GM19193 (cell line): ENCODE results near the gene TBC1D10A.

ENCODE experiments used
- POLR2A ChIP-seq: IDR thresholded peaks from 4 replicates; pipeline ENCODE4 v1.6.1; 2011; ENCODE audit not compliant: insufficient read depth, insufficient read length; ENCODE audit errors: extremely low read depth

TBC1D10A gene

DNA sequence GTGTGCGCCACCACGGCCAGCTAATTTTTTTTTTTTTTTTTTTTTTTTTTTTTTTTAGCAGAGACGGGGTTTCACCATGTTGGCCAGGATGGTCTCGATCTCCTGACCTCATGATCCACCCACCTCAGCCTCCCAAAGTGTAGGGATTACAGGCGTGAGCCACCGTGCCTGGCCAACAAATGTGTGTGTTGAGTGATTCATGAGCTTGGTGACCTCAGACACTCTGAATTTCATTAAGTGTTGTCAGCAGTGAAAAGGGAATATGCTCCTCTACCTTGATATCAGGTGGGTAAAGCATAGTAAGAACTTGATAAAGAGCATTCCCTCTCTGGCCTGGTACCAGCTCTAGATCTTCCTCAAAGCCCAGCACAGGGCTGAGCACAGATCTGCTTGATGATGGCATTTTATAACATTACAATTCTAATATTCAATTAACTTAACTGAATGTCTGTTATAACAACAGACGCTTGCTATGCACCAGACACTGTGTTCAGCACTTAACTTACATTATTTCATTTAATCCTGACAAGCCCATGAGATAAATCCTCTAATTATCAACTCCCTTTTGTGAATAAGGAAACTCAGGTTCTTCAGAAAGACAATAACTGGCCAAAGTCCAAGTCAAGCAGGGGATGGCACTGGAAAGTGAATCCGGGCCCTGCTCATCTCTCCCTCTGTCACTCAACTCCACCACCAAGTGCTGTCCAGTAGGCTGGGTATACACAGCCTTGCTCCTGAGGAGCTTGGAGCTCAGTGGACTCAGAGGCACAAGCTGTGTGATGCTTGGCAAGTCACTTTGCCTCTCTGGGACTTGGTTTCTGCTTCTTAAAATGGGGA is 13.0 kb downstream of the TBC1D10A start:
- no peak for TF ChIP-seq POLR2A

DNA sequence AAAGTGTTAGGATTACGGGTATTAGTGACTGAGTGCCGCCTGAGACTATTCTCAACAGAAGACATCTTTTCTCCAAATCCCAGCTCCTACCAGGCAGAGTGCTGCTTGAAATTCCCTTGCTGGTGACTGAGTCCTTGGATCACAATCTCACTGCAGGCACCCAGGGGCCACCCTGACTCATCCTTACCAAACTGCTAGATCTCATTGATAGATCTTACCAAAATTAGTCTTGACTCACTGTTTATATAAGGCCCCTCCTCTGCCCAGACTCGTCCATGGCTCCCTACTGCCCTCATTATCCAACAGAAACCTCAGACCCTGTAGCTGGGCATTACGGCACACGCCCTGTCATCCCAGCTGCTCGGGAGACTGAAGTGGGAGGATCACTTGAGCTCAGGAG is 14.7 kb downstream of the TBC1D10A start:
- TF ChIP-seq POLR2A, result no peak

DNA sequence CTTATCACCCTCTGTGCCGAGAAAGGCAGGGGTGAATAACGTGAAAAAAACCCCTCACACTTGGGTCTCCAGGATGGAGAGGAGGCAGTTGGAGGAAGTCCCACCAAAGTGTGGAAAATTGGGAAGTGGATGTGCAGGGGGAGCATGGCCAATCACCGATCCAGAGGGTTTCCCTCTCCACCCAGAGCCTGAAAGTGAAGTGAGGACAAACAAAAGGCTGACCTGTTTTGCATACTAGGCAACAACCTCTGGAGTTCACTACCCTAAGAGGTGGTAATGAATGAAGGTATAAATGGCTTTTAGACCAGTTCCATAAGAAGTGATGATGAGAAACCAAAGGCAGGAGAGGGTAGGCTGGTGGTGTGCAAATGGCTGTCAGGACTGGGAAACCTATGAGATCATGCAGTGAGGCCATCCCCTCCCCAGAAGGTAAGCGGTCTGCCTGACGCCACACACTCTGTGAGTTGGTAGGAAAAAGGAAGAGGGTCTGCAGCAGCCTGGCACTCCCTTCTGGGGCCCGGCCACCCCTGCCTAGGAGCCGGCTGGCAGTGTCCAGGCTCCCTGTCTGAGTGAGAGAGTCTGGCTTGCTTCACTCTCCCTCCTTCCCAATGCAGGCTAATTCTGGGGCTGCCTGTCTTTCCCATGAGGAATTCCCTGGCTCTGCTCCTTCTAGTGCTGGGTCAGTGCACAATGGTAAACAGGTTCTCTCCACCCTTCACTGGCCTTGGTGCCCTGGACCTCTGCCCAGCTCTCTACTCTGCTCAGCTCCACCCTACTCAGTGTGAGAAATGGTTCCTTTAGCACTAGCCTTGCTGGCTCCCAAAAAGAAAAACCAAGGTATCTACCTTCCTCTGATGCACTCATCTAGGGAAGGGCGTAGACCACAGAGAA is 15.6 kb downstream of the TBC1D10A start:
- TF ChIP-seq POLR2A, result no peak

DNA sequence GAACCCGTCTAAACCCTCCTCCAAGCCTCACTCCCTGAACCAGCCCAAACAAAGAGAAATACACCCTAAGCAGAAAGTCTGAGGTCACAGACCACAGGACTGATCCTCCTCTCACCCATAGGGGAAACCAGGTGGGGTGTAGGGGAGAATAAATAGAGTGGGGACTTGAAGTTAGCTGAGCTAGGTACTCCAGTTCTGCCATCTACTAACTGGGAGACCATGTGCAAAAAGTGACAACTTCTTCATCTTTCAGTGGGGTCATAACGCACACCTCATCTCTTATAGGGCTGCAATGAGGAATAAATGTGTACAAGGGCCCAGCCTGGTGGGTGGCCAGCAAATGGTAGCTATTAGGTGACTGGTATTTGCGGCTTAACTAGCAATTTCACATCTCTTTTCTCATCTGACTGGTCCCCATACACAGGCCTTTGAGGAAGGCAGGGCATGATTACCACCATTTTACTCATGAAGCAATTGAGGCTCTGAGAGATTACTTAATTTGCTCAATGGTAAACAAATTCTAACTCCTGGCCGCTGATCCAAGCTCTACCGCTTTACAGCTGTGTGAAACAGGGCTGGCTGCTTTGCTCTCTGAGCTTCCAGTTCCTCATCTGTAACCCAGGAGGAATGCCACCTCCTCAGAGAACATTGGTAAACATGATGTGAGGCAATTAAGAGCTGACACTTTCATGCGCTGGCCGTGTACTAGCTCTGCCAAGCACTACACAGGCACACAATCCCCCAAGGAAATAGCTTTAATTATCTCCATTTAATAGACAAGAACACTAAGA is 16.6 kb downstream of the TBC1D10A start:
- no peak for TF ChIP-seq POLR2A

DNA sequence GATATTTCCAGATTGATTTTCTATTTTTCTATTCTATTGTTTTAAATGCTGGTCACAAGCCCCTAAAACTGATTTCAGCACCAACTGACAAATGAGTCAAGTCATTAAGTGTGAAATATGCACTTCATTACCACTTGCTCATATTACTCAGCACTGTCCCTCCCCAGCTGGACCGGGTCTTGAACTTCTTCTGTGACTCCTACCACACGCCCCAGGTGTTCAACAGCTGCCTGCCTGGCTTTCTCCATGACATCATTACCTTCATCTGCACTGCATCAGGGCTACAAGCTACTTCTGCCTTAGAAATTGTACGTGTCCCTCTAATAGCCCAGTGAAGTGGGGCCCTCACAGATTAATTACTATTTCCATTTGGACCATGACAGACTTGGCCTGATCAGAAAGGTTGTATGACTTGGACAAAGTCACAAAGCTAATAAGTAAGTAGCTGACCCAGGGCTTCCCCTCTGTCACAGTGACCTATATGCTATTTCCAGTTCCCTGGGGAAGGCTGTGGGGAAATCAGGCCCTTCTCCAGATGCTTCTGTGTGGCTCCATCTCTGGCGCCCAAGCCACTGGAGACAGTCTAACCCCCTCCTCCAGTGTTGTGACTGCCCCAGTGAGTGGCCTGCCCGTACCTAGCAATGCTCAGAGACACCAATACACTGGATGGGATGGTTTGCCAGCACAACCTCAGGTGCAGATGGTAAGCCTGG is 18.1 kb downstream of the TBC1D10A start:
- no peak for TF ChIP-seq POLR2A

DNA sequence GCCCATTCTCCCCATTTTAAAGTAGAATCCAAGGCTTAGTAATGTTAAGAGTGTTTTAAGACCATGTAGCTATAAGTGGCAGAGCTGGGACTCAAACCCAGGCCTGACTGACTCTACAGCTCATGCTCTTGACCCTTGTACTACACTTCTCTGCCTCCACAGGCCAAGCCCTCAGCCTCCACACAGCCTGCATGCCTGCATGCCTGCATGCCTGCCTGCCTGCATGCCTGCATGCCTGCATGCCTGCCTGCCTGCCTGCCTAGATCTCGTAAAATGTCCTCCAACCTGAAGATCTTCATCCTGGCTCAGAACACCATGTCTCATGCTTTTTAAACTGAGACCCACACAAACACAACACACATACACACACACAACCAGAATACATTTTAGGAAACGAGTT is 18.6 kb downstream of the TBC1D10A start:
- TF ChIP-seq POLR2A, result no peak

DNA sequence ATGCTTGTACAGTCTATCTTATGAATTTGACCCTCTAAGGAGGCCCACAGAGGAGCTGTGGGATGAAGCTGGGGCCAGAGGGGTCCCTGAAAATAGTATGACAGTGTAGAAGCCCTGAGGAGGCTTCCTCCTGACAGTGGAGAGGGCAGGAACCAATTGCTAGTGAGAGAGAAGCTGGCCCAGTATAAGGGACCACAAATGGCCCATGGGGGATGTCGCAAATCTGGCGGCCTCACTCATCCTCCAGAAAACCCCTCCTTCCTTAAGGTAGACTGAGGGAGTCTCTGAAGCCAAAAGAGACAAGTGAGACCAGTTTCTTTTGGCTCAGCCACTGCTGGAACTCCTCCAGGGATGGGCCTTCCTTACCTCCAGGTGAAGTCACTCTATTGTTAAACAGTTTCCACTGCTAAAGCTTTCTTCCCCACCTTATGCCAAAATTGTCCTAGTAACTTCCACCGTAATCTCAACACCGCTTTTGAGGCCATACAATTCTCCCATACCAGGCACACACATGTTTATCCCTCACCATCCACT is 19.6 kb downstream of the TBC1D10A start:
- no peak for TF ChIP-seq POLR2A

DNA sequence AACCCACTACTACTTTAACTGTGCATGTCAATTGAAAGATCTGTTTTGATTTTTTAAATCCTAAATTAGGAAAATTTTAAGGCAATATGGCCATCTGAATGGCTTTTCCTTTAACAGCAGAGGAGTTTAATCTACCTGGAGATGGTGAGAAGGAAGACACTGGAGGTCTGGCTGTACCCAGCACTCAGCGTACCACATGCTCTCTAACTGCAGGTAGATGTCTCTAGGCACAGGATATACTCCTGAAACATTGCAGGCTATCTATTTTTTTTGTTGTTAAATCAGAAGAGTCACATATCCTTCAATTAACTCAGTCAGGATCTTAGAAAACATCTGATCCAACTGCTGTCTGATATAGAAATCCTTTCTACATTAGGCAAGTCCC is 20.1 kb downstream of the TBC1D10A start:
- TF ChIP-seq POLR2A, result no peak

DNA sequence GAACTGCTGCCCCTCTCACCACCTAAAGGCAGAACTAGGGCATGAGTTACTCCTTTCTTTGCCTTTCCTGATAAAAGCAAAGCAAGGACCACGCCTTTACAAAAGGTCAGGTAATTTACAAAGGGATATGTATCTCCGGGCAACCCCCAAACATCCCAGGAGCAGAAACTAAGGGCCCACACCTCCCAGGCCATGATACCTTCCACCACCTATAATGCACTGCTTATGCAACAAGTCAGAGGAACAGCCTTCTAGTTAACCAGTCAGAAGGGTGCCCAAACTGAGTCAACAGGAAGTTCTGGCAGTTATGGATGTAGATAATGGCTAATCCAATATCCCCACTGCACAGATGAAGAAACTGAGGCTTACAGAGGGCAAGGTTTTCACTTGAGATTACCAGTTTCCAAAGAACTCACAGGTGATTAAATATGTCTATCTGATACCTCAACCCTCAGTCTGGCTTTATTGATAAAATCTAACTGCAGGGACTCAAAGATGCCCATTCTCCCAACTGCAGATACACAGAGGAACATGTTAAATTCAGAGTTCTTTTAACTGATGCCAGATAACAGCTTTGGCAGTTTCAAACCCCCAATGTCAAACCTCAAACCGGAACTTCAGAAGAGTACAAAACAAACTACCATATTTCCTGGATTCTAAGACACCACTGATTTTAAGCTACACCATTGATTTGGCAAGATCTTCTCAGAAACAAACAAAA is 20.7 kb downstream of the TBC1D10A start:
- no peak for TF ChIP-seq POLR2A

DNA sequence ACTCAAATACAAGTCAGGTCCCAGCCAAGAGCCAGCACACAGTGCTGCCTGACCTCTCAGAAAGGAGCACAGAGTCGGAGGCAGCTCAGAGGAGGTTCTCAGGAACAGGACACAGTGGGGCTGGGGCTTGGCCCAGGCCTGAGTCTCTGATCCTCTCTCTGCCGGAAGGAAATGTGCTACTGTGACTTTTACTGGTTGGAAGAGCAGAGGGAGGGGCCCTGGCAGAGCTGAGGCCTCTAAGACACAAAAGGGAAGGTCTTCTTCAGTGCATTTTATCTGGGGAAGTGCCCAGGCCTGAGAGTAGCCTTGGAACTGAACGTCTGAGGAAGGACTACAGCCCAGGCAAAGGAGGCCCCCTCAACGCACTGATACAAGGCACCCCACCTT is 21.2 kb downstream of the TBC1D10A start:
- peak; percentile 67 for TF ChIP-seq POLR2A

DNA sequence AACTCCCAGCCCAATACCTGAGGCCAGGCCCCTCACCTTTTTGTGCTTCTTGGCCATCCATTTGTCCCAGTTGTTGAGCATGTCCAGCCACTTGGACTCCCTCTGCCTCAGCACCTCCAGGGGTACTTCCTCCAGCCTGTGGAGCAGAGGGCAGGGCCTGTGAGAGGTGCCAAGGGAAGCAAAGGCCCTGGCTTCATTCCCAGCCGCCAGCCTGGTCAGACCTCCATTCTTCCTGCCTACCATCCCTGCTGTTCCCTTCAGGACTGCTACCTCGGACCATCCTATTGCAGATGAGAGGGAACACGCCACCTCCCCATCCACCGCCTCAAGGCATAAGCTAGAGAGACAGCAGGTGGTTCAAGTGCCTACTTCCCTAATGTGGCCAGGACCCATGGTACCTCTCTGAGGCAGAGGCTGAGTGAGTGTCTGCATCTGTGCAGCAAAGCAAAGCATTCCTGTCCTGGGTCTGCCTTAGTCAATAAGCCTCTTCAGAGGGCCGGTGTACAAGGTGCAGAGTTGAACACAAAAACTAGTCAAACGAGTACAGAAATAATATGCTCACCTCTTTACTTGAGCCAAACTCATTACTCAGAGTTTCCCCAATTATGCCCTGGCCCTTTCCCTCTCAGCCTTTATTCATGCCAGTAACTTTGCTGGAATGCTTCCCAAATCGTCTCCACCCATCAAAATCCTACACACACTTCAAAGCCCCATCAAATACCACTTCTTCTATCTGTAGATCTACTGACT is 22.1 kb downstream of the TBC1D10A start:
- no peak for TF ChIP-seq POLR2A

DNA sequence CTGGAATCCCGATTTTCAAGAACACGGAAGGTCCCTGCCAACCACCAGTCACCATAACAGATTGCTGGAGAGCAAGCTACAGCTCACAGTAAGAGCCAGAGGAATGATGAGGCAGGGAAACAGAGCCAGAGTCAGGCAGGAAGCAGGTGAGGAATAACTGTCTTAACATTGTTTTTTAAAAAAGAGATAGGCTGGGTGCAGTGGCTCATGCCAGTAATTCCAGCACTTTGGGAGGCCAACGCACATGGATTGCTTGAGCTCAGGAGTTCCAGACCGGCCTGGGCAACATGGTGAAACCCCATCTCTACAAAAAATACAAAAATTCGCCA is 24.0 kb downstream of the TBC1D10A start:
- no peak for TF ChIP-seq POLR2A
